Middle frontal gyrus (tissue), 1 donor: ENCODE results near the gene FBXO38.

ENCODE experiments used
- DNase-seq: peaks from one replicate; pipeline ENCODE4 v3.0.0-alpha.2; 2015; ENCODE audit warnings: low spot score; ENCODE audit errors: extremely low spot score

FBXO38 gene

DNA sequence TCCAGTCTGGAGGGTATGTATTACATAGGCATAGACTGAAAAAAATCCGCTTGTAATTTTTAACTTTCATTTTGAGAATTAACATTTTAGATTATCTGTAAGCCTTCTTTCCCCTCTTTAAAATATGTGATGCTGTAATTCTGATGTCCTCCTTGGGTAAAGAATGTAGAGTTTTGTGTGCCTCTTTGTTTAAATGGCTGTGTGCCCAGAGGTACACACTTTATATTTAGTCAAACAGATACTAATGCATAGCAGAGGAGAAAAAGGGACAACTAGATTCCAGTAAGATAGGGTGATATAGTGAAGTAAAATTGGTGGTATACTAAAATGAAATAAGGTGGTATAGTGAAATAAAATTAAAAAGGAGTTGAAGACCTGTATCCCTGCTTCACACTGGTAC, 1.3 kb downstream of the FBXO38 start:
- DNase-seq = no peak

DNA sequence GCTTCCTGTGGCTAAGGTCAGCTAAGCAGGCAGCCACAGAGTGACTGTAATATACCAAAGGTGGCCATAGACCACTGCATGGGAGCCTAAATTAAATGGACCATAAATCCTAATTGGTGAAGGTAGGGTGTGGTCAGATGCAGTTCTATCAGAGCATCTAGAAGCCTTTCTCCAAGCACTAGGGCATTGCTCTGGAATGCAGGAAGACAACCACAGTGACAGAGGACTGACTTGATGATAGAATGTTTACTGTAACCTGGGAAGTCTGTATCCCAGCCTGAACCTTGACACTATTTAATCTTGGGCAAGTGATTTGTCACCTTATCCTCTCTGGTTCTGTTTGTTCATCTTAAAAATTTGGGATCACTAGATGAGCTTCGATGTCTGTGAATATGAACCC, 2.3 kb downstream of the FBXO38 start:
- DNase-seq = no peak

GRCh38 chr5:148387325-148387724, 3.6 kb downstream of the FBXO38 start:
- no peak for DNase-seq

DNA sequence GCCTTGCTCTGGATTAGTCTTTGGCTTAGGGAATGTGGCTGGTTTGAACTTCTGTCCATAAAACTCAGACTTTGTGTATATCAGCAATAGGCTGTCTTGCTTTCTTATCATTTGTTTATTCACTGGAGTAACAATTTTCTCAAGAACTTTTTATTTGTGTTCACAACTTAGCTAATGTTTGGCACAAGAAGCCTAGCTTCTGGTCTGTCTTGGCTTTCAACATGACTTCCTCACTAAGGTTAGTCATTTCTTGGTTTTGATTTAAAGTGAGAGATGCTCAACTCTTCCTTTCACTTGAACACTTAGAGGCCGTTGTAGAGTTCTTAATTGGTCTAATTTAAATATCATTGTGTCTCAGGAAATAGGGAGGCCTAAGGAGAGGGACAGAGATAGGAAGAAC, 4.9 kb downstream of the FBXO38 start:
- DNase-seq = no peak

- no peak for DNase-seq
Observed at GRCh38 chr5:148390914-148391313, 7.2 kb downstream of the FBXO38 start.

- DNase-seq = no peak
Observed at GRCh38 chr5:148391422-148391821, 7.7 kb downstream of the FBXO38 start.

- no peak for DNase-seq
Observed at GRCh38 chr5:148393390-148393741, 9.6 kb downstream of the FBXO38 start.

DNA sequence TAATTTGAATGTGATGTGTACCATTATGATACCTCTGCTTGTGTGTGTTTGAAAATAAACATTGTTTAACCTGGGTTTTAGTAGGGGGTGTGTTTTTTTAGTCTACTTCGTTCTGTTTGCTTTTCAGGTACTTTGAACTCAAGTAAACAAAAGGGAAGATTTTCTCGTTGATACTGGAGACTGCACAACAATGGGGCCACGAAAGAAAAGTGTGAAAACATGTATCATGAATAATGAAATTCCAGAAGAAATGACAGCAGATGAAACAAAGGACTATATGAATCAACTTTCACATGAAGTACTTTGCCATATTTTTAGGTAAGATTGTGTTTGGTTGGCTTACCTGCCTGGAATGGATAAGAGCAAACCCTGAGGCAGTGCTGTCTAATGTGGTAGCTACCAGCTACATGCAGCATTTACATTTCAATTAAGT, 10.8 kb downstream of the FBXO38 start:
- no peak for DNase-seq

DNA sequence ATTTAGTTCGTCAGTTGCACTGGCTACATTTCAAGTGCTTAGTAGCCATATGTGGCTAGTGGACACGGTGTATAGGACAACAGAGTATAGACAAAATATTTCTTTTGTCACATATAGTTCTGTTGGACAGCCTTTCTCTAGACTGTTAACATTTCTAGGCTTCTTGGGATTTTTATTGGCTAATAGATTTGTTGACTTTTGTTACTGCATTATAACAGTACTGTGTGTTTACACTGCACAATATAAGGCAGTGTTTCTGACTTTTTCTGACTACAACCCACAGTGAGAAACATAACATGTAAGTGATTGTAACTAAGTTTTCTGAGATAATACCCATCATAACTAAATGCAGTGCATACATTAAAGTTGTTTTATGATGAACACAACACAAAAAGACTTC, 11.3 kb downstream of the FBXO38 start:
- no peak for DNase-seq

DNA sequence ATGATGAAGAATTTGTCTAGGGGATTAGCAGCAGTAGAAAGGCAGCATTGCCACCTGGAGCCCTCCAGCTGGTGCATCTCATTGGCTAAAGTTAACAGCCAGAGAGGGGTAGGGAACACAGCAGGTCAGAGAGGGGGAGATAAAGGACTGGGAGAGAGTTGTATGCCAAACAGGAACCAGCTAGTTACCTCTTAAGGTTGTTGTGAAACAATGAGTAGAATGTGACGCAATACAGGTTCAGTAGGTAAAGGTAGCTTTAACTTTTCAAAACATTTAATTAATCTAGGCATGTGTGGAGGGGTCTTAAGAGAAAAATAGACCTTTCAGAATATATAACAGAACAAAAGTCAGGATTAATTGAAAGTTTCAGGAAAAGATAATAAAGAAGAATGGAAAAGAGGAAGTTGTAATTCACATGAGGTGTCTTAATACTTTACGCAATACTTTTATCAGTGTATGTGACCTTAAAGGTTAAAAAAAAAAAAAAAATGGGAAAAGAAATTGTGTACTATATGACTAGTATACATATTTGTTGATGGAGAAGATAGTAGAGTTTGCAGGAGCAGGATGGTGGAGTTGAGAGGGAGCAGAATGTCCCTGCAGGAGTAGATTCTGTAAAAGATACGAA, 14.3 kb downstream of the FBXO38 start:
- no peak for DNase-seq

GRCh38 chr5:148398698-148399121, 15.0 kb downstream of the FBXO38 start:
- no peak for DNase-seq

DNA sequence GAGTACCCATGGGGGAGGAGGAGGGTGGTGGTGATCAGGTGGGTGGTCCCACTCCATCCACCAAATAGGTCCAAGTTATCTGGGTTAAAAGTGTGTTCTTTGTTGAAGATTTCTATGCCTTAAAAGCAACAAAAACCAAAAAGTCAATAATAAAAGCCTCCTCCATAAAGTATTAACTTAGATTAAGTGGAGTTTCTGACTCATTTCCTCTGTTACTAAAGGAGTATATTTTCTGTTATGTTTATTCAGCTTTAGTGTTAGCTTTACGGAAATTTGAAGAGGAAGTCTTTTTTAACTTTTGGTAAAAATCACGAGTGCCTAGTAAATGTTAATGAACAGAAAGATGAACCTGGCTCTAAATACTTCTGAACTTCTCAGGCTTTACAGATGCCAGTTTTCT, 17.8 kb downstream of the FBXO38 start:
- no peak for DNase-seq

DNA sequence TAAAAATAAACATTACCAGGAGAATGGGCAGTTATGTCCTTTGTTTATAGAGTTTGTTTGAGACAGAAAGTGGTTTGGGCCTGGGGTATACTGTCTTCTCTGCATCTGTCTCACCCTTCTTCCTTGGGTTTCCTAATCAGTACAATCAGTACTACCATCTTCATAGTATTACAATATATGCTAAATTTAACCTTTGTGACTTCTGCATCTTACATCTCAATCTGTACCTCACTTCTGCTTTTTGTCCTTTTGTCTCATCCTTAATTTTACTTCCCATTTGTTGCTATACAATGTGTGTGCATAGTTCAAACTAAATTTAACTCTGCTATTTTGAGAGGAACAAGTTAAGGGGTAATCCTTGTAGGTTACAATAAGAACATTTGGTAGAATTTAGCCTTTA, 19.6 kb downstream of the FBXO38 start:
- no peak for DNase-seq

GRCh38 chr5:148406406-148406805, 22.6 kb downstream of the FBXO38 start:
- DNase-seq = no peak

- DNase-seq = no peak
Observed at GRCh38 chr5:148408092-148408491, 24.3 kb downstream of the FBXO38 start.

DNA sequence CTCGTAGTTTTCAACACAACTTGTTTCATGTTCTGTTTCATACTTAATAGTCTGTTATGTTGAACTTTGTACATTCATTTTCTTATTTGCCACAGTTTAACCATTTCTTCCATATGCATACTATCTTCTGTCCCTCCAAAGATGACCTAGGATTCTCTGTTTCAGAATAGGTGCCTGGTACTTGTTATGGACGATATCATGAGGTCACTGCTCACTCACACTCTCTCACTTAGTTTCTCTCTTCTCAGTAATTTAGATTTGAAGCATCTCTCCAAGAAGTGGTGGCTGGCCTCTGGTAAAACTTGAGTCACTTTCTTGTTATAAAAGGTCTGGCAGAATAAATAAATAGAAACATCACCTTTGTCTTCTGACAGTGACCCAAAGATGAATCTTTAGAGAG, 28.4 kb downstream of the FBXO38 start:
- no peak for DNase-seq

DNA sequence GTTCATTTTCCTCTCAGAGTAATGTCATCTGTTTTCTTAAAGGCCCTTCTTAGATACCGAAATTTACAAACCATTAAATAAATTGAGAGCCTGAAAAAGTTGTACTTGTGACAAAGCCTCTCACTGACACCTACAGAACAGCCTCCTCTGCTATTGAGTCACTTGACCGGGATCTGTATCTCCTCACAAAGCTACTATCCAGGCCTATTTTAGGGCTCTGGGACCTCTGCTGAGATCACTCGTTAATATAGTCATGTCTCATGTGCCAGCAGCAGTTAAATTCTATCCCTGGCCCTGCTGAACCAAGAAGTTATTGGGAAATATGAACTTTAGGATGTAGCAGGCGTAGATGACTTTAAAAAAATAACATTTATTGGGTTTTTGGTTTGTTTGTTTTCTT, 31.1 kb downstream of the FBXO38 start:
- no peak for DNase-seq

DNA sequence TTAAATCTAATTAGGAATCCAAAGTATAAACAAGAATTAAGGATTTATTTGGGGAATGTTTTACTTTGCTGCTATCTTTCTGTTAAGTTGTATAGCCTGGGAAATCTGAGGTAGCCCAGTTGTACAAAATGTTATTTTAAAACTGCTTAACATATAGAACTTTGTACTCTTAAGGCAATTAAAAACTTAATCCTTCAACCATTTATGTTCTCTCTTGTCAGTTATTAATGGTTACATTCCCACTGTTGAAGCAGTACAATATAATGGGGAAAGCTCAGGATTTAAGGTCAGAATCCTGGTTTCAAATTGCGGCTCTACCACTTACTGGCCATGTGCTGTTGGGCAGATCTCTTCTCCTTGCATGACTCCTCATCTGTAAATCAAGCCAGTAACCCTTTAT, 32.7 kb downstream of the FBXO38 start:
- DNase-seq = no peak

DNA sequence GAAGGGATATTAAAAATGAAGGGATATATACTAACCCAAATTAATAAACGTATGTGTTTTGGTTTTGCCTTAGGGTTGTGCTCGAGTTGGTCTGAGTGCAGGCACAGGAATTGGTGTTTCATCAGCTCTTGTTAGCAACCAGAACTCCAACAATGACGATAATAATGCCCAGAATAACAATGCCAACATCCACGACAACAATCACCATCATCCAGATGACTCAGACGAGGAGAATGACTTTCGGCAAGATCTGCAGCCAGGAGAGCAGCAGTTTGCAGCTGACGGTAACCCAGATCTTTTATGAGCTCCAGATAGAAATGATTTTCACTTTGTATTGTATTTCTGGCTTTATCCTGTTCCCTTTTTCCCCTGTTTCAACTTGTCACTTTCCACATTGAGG, 33.2 kb downstream of the FBXO38 start:
- no peak for DNase-seq

DNA sequence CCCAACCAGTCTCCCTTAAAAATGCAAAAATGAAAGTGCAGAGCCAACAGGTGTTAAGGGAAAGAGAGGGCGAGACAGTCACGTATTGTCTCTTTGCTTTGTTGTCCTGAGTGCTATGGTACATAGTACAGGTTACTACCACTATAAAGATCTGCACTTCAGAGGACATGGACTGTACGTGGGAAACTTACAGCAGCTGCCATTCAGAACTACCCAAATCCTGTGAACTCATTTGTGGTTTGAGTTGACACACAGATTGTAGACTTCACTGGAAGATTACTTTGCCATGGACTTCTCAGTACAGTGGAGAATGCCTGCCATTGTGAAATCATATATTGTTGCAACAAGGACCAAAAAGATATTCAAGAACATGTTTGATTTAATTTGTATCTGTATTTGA, 34.8 kb downstream of the FBXO38 start:
- DNase-seq = no peak

GRCh38 chr5:148421661-148422060, 37.9 kb downstream of the FBXO38 start:
- DNase-seq = no peak

- DNase-seq = no peak
Observed at GRCh38 chr5:148425808-148426207, 42.0 kb downstream of the FBXO38 start.

DNA sequence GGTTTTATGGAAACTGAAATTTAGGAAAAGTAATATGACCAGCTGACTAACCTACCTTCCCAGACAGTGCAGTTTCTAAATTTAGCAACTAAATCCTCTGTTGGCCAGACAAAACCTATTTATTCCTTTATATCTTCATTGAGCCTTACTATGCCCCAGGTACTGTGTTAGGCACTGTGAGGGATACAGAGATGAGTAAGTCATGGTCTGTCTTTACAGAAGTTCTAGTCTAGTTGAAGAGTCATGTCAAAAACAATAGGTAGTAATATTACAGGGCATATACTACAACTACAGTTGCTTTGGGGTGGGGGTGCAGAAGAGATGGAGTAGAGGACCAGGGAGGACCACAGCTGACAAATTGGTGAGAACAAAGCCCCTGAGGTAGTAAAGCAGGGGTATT, 42.8 kb downstream of the FBXO38 start:
- DNase-seq = no peak
